ENCODE measurements around the gene TRIM52.

The TRIM52 gene

GRCh38 chr5:181255836-181256578 is 4.9 kb downstream of the TRIM52 start:
- no peak for DNase-seq

GRCh38 chr5:181255276-181255675 is 5.7 kb downstream of the TRIM52 start:
- DNase-seq = no peak

GRCh38 chr5:181248277-181248676 is 12.7 kb downstream of the TRIM52 start:
- DNase-seq = no peak

GRCh38 chr5:181246276-181247049 is 14.5 kb downstream of the TRIM52 start:
- no peak for DNase-seq

GRCh38 chr5:181245427-181246275 is 15.3 kb downstream of the TRIM52 start:
- no peak for DNase-seq

- DNase-seq = no peak
Observed at GRCh38 chr5:181243564-181244343, 17.2 kb downstream of the TRIM52 start, which contains the start of gene RACK1. RACK1 (minus strand) TSS chr5:181243906; CDS start chr5:181243800, 106 bp downstream.

GRCh38 chr5:181243018-181243563 is 17.9 kb downstream of the TRIM52 start:
- DNase-seq = no peak

- DNase-seq = no peak
Observed at GRCh38 chr5:181242031-181242451, 18.9 kb downstream of the TRIM52 start.

- no peak for DNase-seq
Observed at GRCh38 chr5:181241393-181241975, 19.5 kb downstream of the TRIM52 start.

GRCh38 chr5:181239062-181239663 is 21.8 kb downstream of the TRIM52 start:
- no peak for DNase-seq

GRCh38 chr5:181237729-181238385 is 23.1 kb downstream of the TRIM52 start:
- DNase-seq = no peak

GRCh38 chr5:181236954-181237641 is 23.8 kb downstream of the TRIM52 start:
- DNase-seq = no peak

- no peak for DNase-seq
Observed at GRCh38 chr5:181236471-181236870, 24.5 kb downstream of the TRIM52 start.

GRCh38 chr5:181235689-181236366 is 25.1 kb downstream of the TRIM52 start:
- DNase-seq = no peak

GRCh38 chr5:181235323-181235688 is 25.6 kb downstream of the TRIM52 start:
- no peak for DNase-seq

- no peak for DNase-seq
Observed at GRCh38 chr5:181234455-181235306, 26.3 kb downstream of the TRIM52 start.

- no peak for DNase-seq
Observed at GRCh38 chr5:181233801-181234454, 27.0 kb downstream of the TRIM52 start.

All from DMS 273 treated with DMSO at 0.1 percent for 48 hours (cell line).